Measurements from ENCODE around the gene SMCO3.
"Not testable (repeated sequence)": the region's sequence is repeated elsewhere in the genome, so short reads cannot be mapped to it uniquely, and the experiment has no call there.

The SMCO3 gene

GRCh38 chr12:14774906-14775635, 38.9 kb downstream of the SMCO3 start:
- peak; percentile 6 for DNase-seq (ENCODE audit: low spot score)

- peak; percentile 96 for DNase-seq (ENCODE audit: low spot score)
Measured at GRCh38 chr12:14774074-14774905, 39.7 kb downstream of the SMCO3 start.

GRCh38 chr12:14773685-14774073, 40.3 kb downstream of the SMCO3 start:
- DNase-seq (ENCODE audit: low spot score): no peak

- DNase-seq (ENCODE audit: low spot score): no peak
Measured at GRCh38 chr12:14772946-14773345, 41.0 kb downstream of the SMCO3 start.

GRCh38 chr12:14771651-14772137, 42.3 kb downstream of the SMCO3 start:
- DNase-seq (ENCODE audit: low spot score): peak; percentile 51

- DNase-seq (ENCODE audit: low spot score): peak; percentile 98
Measured at GRCh38 chr12:14770496-14771461, 43.2 kb downstream of the SMCO3 start.

GRCh38 chr12:14769969-14770495, 44.0 kb downstream of the SMCO3 start:
- peak; percentile 91 for DNase-seq (ENCODE audit: low spot score)

GRCh38 chr12:14769466-14769968, 44.5 kb downstream of the SMCO3 start:
- no peak for DNase-seq (ENCODE audit: low spot score)

GRCh38 chr12:14768823-14769405, 45.1 kb downstream of the SMCO3 start:
- peak; percentile 24 for DNase-seq (ENCODE audit: low spot score)

GRCh38 chr12:14767617-14768016, 46.4 kb downstream of the SMCO3 start:
- no peak for DNase-seq (ENCODE audit: low spot score)

- DNase-seq (ENCODE audit: low spot score): no peak
Measured at GRCh38 chr12:14766649-14767215, 47.2 kb downstream of the SMCO3 start.

GRCh38 chr12:14766020-14766419, 48.0 kb downstream of the SMCO3 start:
- not testable (repeated sequence) for DNase-seq (ENCODE audit: low spot score)

GRCh38 chr12:14765398-14765797, 48.6 kb downstream of the SMCO3 start:
- DNase-seq (ENCODE audit: low spot score): no peak

- DNase-seq (ENCODE audit: low spot score): not testable (repeated sequence)
Measured at GRCh38 chr12:14759711-14760280, 54.2 kb downstream of the SMCO3 start.

GRCh38 chr12:14756334-14757143, 57.4 kb downstream of the SMCO3 start:
- DNase-seq (ENCODE audit: low spot score): no peak

Data from activated CD4-positive, alpha-beta T cell treated with anti-CD3 and anti-CD28 coated beads, Interleukin-2, Interleukin-4, amounts not matched to agents 100 ng/mL and 50 ng/mL, durations not matched to agents 16 hours and 8 hours (primary cell).